Ovary (tissue), 3 donors: ENCODE data around the gene DIAPH3.

ENCODE experiments used
- EP300 ChIP-seq: sonication (generic); formaldehyde crosslinking; IDR thresholded peaks from one replicate; pipeline ENCODE4 v1.6.1; 2017; ENCODE audit warnings: antibody characterized with exemption
- POLR2A ChIP-seq: fragments of 450-650 bp; IDR thresholded peaks from one replicate; pipeline ENCODE4 v1.6.1; 2017; ENCODE audit warnings: antibody characterized with exemption, mild to moderate bottlenecking, moderate library complexity
- TF ChIP-seq, protein P1 (sequence below), 3 donors: fragments of 450-650 bp in 2 of 3; fragments of 200-600 bp in 1 of 3; IDR thresholded peaks; one replicate each; pipeline versions ENCODE4 v1.5.1 to v1.8.0; 2016 to 2022; ENCODE audit warnings: antibody characterized with exemption in 3 of 3, mild to moderate bottlenecking in 1 of 3
- donor health status: DM: no; HTN: no; CAD: no.

- TF ChIP-seq EP300 = no peak
- TF ChIP-seq, protein P1, sequence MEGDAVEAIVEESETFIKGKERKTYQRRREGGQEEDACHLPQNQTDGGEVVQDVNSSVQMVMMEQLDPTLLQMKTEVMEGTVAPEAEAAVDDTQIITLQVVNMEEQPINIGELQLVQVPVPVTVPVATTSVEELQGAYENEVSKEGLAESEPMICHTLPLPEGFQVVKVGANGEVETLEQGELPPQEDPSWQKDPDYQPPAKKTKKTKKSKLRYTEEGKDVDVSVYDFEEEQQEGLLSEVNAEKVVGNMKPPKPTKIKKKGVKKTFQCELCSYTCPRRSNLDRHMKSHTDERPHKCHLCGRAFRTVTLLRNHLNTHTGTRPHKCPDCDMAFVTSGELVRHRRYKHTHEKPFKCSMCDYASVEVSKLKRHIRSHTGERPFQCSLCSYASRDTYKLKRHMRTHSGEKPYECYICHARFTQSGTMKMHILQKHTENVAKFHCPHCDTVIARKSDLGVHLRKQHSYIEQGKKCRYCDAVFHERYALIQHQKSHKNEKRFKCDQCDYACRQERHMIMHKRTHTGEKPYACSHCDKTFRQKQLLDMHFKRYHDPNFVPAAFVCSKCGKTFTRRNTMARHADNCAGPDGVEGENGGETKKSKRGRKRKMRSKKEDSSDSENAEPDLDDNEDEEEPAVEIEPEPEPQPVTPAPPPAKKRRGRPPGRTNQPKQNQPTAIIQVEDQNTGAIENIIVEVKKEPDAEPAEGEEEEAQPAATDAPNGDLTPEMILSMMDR (IDR thresholded peaks at IDR 0.05) = no peak
- TF ChIP-seq POLR2A = no peak
These were observed 295.9 kb downstream of the DIAPH3 start for GRCh38 chr13:59867867-59868266.
